Testis (tissue), 3 donors: ENCODE measurements around the gene SECTM1. TPM values are rescaled to one million over a fixed set of nuclear protein-coding genes. Genes with fewer than 3 reads are reported as not detected.

Experiments
- DNase-seq: peaks from one replicate; pipeline ENCODE4 v3.0.0-alpha.2; 2019
- H3K27ac ChIP-seq, 2 donors: fragments of 200-600 bp; sonication (generic); one replicate each; pipeline ENCODE4 v1.5.1; 2019
- H3K27me3 ChIP-seq: fragments of 200-600 bp; sonication (generic); one replicate; pipeline ENCODE4 v1.5.1; 2019
- H3K36me3 ChIP-seq: fragments of 200-600 bp; sonication (generic); one replicate; pipeline ENCODE4 v1.5.1; 2017; ENCODE audit warnings: low read depth; ENCODE audit errors: missing control alignments
- H3K4me1 ChIP-seq: fragments of 200-600 bp; sonication (generic); one replicate; pipeline ENCODE4 v1.5.1; 2019
- H3K4me3 ChIP-seq, 2 donors: fragments of 200-600 bp; sonication (generic); one replicate each; pipeline ENCODE4 v1.5.1; 2017 to 2019
- H3K9me3 ChIP-seq: fragments of 200-600 bp; sonication (generic); one replicate; pipeline ENCODE4 v1.5.1; 2017
- CTCF ChIP-seq, 3 experiments: fragments of 450-650 bp in 2 of 3; fragments of 200-600 bp in 1 of 3; sonication (generic) in 1 of 3; IDR thresholded peaks; one replicate each; pipeline ENCODE4 v1.5.1; 2016 to 2019; ENCODE audit warnings: antibody characterized with exemption in 3 of 3, mild to moderate bottlenecking in 2 of 3, moderate library complexity in 1 of 3
- POLR2A ChIP-seq: fragments of 450-650 bp; IDR thresholded peaks from one replicate; pipeline ENCODE4 v1.6.1; 2017; ENCODE audit warnings: antibody characterized with exemption, mild to moderate bottlenecking, moderate library complexity
- WGBS, 2 donors: methylation state at CpG; one replicate each; pipeline ENCODE4 v1.1.5; 2018; 5-methylcytosine and 5-hydroxymethylcytosine counted together
- intact Hi-C: fragments of 100-400 bp; cut with DNase I; formaldehyde crosslinking; loops from one replicate; pipeline ENCODE4 v1.15.1; 2023; ENCODE audit warnings: low total_unique reads
- polyA plus RNA-seq: library from polyadenylated mRNA; stranded (reverse); fragments of 350-450 nt; fragmentation: Illumina TruSeq; extraction: RNeasy Lipid Tissue Mini Kit (QIAGEN cat#74804); gene quantifications from one replicate; pipeline ENCODE4 v1.2.3, GENCODE V29; 2014; ENCODE audit warnings: low read depth, low replicate concordance; ENCODE audit not compliant: insufficient read depth
- total RNA-seq, 2 donors: library from RNA; depleted of rRNA; stranded (reverse); fragments of >200 nt; gene quantifications; one replicate each; pipeline ENCODE4 v1.2.3, GENCODE V29; 2016

The SECTM1 gene
- total and polyA plus RNA-seq, 3 donors from 2014 or later, result 0.55 to 9.3 (median 5.9) TPM

- H3K9me3 ChIP-seq, result no peaks in the 10 kb centered on the region
- H3K4me1 ChIP-seq, result no peaks in the 10 kb centered on the region
- 90 to 91% methylated on average over 27 of the region's 27 CpGs for WGBS, 2 donors
- no peaks in the 10 kb centered on the region for H3K27me3 ChIP-seq
- DNase-seq, result no peak
- no peak overlapping the region for H3K27ac ChIP-seq
- H3K36me3 ChIP-seq, result no peaks in the 10 kb centered on the region
- no peak for TF ChIP-seq CTCF (IDR thresholded peaks at IDR 0.05)
- no peak for TF ChIP-seq POLR2A
- H3K4me3 ChIP-seq, result no peak overlapping the region
- intact Hi-C loops, result no loop called here
Observed at GRCh38 chr17:82309656-82310570, 23.7 kb downstream of the SECTM1 start.

- WGBS, 2 donors, result 89 to 90% methylated on average over 17 to 20 of the region's 20 CpGs
- no peak for DNase-seq
- TF ChIP-seq CTCF (IDR thresholded peaks at IDR 0.05) (no peak), POLR2A (no peak)
- no peaks in the 10 kb centered on the region for H3K4me1 ChIP-seq
- intact Hi-C loops, result no loop called here
- no peak overlapping the region for H3K4me3 ChIP-seq
- no peaks in the 10 kb centered on the region for H3K36me3 ChIP-seq
- no peaks in the 10 kb centered on the region for H3K9me3 ChIP-seq
- H3K27ac ChIP-seq, result no peak overlapping the region
- H3K27me3 ChIP-seq, result no peaks in the 10 kb centered on the region
Observed at GRCh38 chr17:82305727-82306300, 27.8 kb downstream of the SECTM1 start.

- TF ChIP-seq POLR2A (no peak), CTCF (IDR thresholded peaks at IDR 0.05) (no peak)
- no peak for DNase-seq
- Histone ChIP-seq H3K27ac (no peak overlapping the region), H3K4me3 (no peak overlapping the region), H3K4me1 (no peaks in the 10 kb centered on the region), H3K36me3 (no peaks in the 10 kb centered on the region), H3K9me3 (no peaks in the 10 kb centered on the region), H3K27me3 (no peaks in the 10 kb centered on the region)
- 90 to 92% methylated on average over 12 to 23 of the region's 23 CpGs for WGBS, 2 donors
- intact Hi-C loops, result no loop called here
Observed at GRCh38 chr17:82304826-82305726, 28.5 kb downstream of the SECTM1 start.

- Histone ChIP-seq H3K4me3 (no peak overlapping the region), H3K27ac (no peak overlapping the region), H3K36me3 (no peaks in the 10 kb centered on the region), H3K4me1 (no peaks in the 10 kb centered on the region), H3K27me3 (no peaks in the 10 kb centered on the region), H3K9me3 (no peaks in the 10 kb centered on the region)
- no peak for TF ChIP-seq CTCF (IDR thresholded peaks at IDR 0.05)
- TF ChIP-seq POLR2A, result no peak
- intact Hi-C loops, result no loop called here
- DNase-seq, result no peak
- 68 to 69% methylated on average over 17 to 26 of the region's 26 CpGs for WGBS, 2 donors
Observed at GRCh38 chr17:82303944-82304808, 29.4 kb downstream of the SECTM1 start.
